ENCODE results near the gene ADGRB3.
A peak's percentile ranks its signal among the peaks of the same experiment; 100 is the strongest.

Gene ADGRB3

DNA sequence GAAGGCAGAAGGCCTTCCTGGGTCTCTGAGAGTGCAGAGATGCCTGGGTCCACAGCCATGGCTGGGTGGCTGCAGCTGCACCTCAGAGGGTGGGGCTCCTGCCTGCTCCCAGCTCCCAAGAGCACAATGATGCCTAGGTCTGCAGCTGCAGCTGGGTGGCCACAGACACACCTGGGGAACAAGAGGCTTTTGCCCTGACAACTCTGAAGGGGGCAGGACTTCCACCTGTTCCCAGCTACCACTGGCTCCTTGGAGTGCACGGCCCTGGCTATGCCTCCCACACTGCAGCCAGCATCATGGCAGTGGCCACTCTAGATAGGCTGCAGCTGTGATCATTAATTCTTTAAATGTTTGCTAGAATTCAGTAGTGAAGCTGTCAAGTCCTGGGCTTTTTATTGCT lies 511.3 kb downstream of the ADGRB3 start:
- DNase-seq, result no peak

GRCh38 chr6:69155467-69155866 lies 520.4 kb downstream of the ADGRB3 start:
- no peak for DNase-seq

- DNase-seq, result peak; percentile 38
These were observed 527.7 kb downstream of the ADGRB3 start for GRCh38 chr6:69162811-69163210.

GRCh38 chr6:69164564-69165229 lies 529.6 kb downstream of the ADGRB3 start:
- DNase-seq, result peak; percentile 63

GRCh38 chr6:69179681-69180080 lies 544.6 kb downstream of the ADGRB3 start:
- DNase-seq, result peak; percentile 3

DNA sequence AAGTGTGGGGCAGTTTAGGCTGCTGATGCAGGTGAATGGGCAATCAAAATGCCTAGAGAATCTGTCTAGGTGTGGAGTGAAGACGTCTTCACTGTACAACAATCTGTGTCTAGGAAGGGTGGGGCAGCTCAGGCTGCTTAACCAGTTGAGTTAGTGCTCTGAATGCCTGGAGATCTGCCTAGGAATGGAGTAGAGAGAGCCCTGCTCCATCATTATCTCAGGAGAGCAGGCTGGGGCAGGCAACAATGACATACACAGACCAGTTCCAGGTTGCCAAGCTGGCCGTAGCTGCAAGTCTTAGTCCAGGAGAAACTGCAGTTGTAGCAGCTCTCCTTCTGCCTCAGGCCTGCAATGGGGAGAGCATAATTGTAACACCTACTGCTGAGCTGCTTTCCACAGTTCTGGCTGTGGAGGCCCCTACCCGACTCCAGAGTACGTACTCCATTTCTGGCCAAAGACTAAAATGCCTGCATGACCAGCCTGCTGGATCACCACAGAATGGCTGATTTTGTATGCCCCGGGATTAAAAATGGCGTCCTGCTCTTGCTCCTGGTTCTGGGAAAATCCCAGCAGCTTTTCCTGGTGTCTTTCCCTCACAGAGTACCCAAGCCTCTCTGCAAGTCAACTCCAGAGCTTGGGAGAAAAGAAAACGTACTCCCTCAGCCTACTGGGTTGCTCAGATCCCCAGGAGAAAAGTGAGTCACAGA lies 545.4 kb downstream of the ADGRB3 start:
- DNase-seq, result no peak

DNA sequence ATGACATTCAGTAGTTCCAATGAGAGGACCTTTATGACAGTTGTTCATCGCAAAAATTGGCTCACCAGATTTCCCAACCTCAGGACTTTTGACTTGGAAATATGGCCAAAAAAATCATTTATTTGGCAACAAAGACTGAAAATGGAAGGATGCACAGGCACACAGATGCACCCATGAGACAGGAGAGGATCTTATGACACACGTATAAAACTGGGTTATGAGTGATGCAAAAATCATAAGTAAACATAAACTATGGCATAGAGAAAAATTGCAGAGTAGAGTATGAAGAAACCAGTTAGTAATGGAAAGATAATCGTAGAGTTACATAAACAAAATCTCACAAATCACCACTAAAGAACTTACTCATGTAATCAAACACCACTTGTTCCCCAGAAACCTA lies 546.9 kb downstream of the ADGRB3 start:
- no peak for DNase-seq

GRCh38 chr6:69185276-69185675 lies 550.2 kb downstream of the ADGRB3 start:
- no peak for DNase-seq

DNA sequence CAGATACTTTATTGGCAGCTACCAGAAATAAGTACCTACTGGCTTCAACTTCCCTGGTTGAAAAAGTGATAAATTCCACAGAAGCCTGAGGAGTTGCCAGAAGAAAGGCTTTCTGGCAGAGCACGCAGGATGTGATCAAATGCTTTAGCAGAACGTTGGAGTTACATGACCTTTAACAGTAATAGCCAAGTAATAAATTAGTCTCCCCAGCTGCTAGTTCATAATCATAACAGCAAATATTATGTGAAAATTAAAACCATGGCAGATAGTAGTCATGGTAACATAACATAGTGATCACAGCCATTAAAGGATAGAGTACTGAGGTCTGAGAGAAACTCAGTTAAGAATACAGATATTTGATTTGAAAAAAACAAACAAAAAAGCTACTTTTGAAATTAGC lies 567.7 kb downstream of the ADGRB3 start:
- DNase-seq, result no peak

- DNase-seq, result no peak
These were observed 581.0 kb downstream of the ADGRB3 start for GRCh38 chr6:69216127-69216526.

- no peak for DNase-seq
These were observed 582.3 kb downstream of the ADGRB3 start for GRCh38 chr6:69217343-69217742.

- no peak for DNase-seq
These were observed 585.3 kb downstream of the ADGRB3 start for GRCh38 chr6:69220375-69220774.

DNA sequence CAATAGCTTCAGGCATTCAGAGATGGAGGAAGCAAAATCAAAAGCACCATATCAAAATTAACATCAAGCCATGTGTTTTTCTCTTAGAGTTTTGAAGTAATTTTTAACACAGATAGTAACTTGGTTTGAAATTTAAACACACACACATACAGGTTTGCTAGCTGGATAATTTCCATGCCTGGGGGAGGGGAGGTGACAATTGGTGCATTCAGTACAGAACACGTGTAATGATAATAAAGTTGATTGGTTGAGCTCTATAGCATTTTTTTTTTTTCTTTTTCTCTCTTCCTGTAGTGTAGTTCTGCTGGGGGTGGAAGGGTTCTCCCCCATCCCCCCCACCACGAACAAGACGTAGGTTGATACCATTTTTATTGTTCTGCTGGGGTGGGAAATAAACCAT lies 596.9 kb downstream of the ADGRB3 start:
- DNase-seq, result peak; percentile 15

GRCh38 chr6:69232496-69232895 lies 597.4 kb downstream of the ADGRB3 start:
- peak; percentile 78 for DNase-seq

DNA sequence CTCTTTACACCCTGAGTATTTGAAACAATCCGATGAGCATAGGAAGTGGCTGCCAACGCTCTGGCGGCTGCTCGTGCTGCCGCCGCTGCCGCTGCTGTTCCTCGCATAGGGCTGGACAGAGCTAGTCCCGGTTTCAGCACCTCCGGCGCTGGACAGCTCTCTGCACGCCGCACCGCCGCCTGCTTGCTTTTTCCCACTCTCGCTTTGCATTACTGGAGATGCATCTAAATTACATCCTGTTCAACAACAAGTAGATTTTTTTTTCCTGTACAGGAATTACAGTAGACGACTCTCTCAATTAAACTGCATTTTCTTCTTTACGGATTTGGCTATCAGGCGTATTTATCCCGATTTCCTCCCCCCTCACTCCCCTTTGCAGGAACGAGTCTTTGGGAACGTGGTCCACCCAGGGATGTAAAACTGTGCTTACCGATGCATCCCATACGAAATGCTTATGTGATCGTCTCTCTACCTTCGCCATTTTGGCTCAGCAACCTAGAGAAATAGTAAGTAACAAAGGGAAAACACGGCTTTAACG lies 597.9 kb downstream of the ADGRB3 start:
- DNase-seq, result peak; percentile 80

DNA sequence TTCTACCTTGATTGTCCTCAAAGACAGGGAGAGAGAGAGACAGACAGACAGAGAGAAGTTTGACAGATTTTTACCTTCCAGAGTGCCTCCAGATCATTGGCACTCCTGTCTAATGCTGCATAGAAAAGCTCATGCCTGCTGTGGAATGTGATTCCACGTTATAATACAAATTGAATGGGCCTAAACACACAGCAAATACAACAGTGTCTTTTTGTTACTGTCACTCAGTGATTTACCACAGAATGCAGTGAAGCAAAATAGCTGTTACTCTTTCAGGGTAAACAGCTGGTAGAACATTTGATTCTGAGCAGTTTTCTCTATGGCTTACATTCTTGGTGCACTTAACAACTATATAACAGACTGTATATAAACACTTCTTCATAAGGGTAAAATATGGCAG lies 603.0 kb downstream of the ADGRB3 start:
- no peak for DNase-seq

DNA sequence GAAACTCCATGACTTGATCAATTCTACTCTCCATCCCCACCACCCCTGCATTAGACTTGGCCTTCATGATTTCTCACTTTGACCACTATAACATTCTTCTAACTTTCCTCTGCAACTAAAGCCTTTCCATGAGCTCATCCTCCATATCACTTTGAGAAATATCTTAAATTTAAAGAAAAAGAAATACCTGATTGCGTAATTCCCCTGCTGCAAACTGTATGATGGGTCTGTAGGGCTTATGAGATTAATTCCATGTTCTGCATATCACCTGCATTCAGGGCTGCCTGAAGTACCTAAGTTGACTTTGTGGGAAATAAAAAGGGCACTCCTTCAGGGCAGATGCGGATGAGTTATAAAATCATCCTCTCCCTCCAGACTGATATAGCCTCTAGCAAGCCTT lies 611.9 kb downstream of the ADGRB3 start:
- DNase-seq, result no peak

GRCh38 chr6:69261010-69261409 lies 625.9 kb downstream of the ADGRB3 start:
- no peak for DNase-seq

- DNase-seq, result no peak
These were observed 628.2 kb downstream of the ADGRB3 start for GRCh38 chr6:69263297-69263696.

- DNase-seq, result no peak
These were observed 630.0 kb downstream of the ADGRB3 start for GRCh38 chr6:69265090-69265489.

DNA sequence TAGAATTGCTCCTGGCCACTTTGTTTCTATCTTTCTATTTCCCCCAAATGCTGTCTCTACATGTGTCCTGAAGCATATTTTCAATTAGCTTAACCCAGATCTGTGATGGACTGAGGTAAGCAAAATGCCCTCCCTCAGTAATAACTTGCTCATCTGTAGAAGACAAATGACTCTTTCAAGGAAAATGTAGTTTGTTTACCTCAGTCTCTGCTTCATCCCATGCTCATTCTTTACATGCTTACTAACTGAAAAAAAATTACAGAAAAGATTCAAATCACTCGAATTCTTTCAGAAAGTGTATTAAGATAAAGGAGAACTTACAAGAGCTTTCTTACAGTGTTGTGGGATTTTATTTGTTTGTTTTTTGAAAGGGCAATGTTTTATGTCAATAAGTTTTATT lies 630.6 kb downstream of the ADGRB3 start:
- DNase-seq, result no peak

GRCh38 chr6:69276204-69276603 lies 641.1 kb downstream of the ADGRB3 start:
- no peak for DNase-seq

DNA sequence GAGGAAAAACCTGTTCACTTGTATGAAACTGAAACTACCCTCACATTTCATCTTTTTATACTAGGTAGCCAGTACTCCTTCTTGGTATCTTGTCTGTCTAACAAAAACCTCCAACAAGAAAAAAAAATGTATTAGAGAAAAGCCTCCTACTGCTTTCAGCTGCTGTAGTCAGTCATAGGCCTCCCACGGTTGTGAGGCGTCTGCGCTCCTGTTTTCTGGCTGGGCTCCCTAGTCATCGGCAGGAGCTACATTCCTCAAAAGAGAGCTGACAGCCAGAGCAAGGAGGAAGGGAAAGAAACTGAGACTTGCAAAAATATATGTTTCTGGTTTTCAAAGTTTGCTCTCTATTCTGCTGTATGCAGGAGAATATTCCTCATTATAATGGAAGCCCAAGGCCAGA lies 644.7 kb downstream of the ADGRB3 start:
- DNase-seq, result no peak

GRCh38 chr6:69280858-69281257 lies 645.8 kb downstream of the ADGRB3 start:
- peak; percentile 47 for DNase-seq
